Activated CD8-positive, alpha-beta memory T cell treated with anti-CD3 and anti-CD28 coated beads, Interleukin-2, amount 50 U/mL, for 1 hour (primary cell): ENCODE data around the gene NDE1.
"Not testable (repeated sequence)": the region's sequence is repeated elsewhere in the genome, so short reads cannot be mapped to it uniquely, and the experiment has no call there.

Experiments used
- DNase-seq: peaks from one replicate; pipeline ENCODE4 v3.0.0-alpha.2; 2020; ENCODE audit errors: extremely low read depth

NDE1 gene, protein sequence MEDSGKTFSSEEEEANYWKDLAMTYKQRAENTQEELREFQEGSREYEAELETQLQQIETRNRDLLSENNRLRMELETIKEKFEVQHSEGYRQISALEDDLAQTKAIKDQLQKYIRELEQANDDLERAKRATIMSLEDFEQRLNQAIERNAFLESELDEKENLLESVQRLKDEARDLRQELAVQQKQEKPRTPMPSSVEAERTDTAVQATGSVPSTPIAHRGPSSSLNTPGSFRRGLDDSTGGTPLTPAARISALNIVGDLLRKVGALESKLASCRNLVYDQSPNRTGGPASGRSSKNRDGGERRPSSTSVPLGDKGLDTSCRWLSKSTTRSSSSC

DNA sequence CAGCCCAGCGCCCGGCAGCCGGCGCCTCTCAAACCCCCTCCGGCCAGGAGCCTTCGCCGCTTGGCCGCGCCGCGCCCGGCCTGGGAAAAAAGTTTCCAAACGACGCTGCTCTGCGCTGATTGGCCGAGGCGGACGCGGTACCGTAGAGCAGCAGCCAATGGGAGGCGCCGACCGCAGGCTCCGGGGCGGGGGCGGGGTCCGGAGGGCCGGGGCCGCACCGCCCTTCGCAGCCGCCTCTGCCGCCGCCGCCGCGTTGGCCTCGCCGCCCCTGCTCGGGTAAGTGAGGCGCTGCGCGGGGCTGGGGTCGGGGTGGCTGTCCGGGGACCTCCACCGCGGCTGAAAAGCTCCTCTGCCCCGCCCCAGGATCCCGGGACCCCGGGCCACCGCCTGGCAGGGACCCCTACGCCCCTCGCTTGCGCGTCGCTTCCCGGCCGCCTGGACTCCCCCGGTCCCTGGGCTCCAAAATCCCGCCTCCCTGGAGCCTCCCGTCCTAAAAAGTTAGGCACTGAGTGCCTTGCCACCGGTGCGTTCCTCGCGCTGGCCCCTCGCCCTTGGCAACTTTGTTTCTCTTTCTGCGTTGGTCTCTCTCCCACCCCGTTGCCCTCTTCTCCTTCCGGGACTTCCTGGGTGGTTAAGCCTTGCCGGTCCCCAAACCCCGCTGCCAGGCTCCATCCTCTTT lies at the start of gene NDE1:
Gene NDE1 (plus strand): TSS at position 227 of the 679 bp plus-strand sequence. CDS start 14,534 bp downstream, outside the sequence.
- DNase-seq: peak; percentile 43

DNA sequence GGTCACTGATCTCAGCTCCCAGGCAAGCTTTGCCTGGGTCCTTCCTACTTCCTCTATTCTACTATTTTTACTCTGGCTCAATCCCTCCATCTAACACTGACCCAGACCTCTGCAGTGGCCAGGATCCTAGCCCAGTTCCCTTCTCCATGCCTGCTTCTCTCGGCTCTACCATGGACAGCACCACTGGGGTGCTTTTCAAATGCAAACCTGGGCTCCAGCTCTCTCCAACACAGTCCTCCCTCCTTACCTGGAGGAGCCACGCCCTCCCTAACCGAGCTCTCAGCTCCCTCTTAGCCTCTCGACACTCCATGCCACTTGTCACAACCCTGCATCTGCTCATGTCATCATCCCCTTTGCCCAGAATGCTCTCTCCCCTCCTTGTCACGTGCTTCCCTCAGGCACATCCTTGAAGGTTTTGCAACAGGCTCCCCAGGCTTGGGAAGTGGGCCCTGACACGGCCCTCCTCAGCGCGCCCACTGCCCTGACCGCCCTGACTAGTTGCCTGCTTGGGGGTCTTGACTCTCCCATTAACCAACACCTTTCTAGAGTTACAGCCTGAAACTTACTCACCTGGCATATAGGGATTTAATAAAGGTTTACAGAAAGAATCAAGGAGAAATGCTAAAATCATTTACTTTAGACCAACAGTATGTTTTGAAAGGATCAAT lies 48.7 kb upstream of the NDE1 start:
- DNase-seq: no peak

DNA sequence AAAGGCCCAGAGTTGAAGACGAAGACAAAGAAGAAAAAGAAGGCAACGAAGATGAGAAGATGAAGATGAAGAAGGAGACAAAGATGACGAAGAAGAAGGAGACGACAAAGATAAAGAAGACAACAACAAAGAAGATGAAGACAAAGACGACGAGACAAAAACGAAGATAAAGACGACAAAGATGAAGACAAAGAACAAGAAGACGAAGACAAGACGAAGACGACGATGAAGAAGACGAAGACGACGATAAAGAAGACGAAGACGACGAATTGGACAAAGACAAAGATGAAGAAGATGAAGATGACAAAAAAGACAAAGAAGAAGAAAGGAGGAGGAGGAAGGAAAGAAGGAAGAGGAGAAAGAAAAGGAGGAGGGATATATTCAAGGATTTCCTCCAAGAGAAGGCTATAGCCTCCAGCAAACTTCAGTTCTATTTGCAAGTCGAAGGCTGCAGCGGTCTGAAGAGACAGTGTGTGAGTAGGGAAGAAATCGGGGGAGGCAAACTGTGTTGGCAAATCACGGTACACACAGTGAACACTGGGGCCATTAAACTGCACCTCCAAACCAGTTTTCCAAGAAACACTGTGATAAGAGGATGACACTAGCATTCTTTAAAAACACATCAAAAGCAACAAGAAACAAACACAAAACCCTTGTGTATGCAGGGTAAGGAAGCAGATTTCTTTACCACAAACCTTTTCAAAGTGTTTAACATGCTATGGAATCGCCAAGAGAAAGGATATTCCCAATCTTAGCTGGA lies 47.6 kb upstream of the NDE1 start:
- DNase-seq: no peak

DNA sequence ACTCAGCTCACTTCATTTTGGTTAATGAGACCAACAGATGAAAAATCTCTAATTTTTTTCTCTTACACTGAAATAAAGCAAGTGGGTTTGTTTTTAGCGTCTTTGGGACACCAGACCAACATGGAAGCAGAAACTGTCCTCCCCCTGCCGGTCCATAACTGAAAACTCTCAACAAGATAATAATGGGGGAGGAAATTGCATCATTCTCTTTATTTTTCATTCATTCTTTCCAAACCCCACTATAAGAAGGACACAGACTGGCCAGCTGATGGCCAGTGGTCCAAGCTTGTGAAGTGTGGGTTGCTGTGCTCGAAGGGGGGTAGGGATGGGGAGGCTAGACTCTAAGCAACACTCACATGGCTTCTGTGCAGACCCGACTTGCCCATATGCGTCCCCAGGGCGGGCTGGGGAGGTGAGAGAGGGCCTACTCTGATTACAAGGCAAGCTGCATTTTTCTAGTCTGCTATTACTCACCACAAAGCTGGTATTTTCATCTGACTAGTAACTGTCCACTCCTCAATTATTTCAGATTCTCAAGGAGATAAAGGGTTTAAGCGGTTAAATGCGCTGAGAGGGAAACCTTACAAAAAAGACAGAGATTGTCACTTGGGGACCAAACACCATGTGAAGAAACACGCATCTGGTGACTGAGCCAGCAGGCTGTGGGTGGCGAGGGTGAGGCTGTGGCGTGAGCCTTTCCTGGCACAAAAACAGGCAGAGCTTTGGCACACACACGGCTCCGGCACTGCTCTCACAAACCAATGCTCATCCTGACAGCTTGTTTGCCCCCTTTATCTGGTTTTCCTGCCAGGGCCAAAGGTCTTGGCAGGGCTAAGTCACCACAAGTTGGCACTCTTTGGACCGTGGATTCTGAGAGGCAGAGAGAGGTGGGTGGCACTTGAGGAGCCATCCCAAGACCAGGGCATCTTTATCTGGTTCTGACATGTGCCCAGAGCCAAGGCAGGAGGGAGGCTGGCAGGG lies 45.3 kb upstream of the NDE1 start:
- no peak for DNase-seq

DNA sequence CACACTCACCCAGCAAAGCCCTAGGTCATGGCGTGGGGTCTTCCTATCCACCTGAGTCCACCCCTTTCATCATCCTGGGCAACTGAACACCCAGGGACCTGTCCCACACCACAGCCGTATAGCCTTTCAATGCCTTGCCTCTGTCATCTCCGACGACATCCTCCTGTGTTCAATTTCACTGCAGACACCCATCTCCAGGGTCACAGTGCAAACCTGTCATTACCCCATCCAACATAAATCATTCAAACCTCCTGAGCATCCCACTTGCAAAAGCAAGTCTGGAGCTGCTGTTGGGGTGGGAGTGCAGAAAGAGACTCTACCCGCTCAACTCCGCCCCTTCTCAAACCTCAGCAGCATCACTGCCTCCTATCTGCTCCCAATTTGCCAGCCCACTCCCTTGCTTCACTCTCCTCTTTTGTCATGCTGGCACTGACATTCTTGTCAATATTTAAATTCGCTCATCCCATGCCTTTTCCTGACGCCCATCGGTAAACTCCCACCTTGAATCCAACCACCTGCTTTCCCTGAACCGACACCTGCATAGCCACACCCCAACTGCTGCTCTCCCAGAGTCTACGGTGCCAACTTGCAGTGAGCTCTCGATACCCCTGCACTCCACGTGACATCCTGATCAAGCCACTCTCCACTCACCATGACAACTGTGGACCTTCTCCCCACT lies 44.1 kb upstream of the NDE1 start:
- no peak for DNase-seq

DNA sequence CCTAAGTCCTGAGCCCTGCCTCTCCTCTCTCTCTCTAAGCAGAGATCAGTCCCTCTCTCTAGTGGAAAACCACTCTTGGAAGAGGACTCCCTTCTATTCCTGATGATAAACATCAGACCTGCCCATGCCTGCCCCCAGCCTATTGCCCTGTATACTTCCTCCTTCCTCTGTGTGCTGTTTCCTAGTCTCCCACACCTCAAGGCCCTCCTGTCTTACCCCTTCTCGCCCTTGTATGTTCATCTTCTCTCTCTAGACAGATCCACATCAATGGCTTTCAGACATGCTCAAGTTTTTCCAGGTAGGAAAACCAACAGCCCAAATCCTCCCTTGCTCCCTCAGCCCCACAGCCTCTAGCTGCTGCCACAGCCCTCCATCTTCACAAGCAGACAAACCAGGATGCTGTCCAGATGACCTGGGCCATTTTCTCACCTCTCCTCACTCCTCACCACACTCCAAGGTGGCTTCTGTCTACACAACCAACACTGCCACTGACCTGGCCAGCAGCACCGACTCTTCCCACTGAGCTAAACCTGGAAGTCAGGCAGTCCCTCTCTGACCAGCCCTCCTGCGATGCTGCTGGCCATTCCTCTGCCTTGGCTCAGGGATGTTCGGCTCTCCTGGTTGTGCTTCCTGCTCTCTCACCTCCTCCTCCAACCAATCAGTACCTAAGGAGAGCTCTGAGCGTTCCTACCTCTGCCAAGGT lies 43.4 kb upstream of the NDE1 start:
- DNase-seq: no peak

DNA sequence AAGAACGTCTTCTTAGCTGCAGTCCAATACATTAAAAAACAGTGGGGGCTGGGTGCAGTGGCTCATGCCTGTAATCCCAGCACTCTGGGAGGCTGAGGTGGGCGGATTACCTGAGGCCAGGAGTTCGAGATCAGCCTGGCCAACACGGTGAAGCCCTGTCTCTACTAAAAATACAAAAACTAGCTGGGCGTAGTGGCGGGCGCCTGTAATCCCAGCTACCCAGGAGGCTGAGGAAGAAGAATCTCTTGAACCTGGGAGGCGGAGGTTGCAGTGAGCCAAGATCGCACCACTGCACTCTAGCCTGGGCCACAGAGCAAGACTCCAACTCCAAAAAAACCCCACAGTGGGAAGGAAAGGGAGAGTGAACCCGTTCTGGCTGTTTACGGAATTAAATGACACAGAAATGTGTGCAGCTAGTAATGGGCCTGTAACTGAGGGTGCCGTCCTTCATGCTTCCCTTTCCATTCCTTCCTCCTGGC lies 42.8 kb upstream of the NDE1 start:
- DNase-seq: not testable (repeated sequence)

DNA sequence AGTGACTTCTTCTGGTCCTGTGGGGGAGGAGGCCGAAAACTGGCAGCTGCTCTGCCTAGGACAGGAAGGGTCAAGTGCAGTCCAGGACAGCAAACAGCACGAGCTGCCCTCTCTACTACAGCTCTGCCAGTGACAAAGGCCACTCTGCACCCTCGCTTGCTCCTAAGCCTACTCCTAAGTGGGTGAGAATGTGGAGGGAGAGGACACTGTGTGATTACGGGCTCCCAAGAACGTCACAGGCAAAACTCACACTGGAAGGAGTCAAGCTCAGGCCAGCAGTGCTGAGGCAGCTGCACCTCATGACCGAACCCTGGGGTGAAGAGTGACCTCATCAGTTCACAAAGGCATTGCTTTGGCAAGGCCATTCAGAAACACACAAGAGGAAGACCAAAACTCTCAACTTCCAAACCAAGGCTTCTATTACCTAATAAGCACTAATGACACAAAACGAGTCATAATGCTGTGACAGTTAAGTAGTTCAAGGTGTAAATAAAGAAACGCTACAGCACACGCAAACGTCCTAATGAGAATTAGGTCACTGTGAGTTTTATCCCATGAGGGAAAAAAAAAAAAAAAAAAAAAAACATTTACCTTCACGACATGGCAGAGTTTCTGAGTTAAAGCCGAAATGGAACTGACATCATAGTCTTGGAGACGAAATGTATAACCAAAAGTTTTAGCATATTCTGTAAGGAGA lies 42.2 kb upstream of the NDE1 start:
- DNase-seq: no peak

DNA sequence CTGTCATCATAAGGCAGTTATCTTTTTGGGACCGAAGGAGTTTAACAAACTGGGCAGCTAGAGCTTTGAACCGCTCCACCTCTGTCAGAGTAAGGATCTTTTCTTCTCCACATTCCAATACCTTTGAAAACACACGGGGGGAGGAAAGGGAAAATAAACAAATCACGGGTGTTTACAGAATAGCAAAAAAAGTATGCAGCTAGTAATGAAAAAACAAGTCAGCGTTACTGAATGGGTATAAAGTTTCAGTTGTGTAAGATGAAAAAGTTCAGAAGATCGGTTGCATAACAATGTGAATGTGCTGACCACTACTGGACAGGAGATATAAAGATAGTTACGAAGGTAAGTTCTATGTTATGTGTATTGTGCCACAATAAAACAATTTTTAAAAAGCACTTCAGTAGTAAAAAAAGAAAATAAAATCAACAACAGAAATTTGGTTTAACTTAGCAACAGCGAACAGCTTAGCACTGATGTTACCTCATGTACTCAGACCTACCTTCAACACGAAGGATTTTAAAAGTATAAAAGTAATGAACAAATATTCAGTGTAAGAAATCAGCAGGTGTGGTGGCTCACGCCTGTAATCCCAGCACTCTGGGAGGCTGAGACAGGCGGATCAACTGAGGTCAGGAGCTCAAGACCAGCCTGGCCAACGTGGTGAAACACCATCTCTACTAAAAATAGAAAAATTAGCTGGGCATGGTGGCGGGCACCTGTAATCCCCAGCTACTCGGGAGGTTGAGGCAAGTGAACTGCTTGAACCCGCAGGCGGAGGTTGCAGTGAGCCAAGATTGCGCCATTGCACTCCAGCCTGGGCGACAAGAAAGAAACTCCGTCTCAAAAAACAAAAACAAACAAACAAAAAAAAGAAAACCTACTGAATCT lies 41.4 kb upstream of the NDE1 start:
- DNase-seq: no peak

DNA sequence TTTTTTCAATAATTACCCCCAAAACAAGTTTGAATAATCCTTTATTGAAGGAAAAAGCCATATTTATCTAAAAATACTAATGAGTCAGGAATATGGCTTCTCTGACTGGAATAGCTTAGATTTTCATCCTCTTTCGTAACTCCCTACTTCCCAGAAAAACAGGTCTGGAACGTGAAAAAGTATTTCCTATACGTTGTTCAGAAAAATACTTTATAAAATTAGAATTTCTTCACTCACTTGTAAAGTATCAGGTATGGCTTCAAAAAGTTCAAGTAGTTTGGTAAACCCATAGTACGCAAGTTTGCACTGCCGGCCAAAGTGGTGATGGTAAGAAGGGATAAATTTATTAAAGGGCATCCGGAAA lies 40.8 kb upstream of the NDE1 start:
- DNase-seq: no peak

DNA sequence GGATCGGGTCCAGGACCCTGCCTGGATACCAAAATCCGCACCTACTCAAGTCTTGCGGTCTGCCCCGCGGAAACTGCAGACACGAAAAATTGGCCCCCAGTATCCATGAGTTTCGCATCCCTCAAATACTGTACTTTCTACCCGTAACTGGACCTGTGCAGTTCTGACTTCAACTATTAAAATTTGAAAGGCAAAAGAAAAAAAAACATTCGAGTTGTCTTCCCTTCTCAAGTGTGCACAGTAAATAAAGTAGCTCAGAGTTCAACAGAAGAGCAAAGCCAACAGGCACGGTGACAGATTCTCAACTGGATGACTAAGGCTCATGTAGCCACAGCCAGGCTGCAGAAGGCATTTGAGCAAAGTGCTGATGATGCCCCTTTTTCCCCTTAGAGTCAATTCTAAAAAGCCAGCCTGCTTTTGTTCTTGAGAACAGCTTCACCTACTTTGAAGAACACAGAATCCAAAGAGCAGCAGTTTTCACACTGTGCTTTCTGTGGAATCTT lies 39.6 kb upstream of the NDE1 start:
- no peak for DNase-seq

DNA sequence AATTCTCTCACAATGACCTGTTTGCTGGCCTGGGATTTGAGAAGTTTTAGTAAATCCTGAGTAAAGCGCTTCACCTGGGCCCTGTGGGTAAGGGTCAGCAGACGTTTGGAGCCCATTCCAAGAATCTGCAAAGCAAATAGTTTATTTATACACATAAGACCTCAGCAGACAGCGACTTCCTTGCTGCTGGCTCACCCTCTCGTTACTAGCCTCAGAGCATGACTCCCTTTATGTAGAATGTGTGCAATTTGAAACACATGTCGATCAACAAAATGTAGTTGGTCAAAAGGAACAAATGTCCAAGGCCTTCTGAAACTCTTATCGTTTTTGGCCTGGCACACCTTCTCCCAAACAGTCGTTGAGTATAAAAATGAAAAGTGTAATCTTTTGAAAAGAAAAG lies 38.4 kb upstream of the NDE1 start:
- DNase-seq: no peak

DNA sequence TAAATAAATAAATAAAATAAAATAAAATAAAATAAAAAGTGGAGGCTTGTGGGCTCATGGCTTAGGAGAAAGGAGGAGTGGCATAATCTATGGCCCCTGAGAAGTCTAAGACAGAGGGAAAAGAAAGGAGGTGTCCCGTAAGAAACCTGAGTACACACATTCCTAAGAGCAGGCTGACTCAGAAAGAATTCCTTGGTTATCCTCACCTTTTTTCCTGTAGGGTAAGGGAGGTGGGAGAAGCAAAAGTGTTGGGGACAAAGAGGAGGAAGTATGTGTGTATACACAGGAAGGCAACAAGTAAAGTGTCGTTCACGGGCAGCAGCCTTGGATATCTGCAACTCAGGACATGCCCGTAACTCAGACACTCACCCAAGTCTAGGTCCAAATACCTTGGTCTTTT lies 36.4 kb upstream of the NDE1 start:
- no peak for DNase-seq

DNA sequence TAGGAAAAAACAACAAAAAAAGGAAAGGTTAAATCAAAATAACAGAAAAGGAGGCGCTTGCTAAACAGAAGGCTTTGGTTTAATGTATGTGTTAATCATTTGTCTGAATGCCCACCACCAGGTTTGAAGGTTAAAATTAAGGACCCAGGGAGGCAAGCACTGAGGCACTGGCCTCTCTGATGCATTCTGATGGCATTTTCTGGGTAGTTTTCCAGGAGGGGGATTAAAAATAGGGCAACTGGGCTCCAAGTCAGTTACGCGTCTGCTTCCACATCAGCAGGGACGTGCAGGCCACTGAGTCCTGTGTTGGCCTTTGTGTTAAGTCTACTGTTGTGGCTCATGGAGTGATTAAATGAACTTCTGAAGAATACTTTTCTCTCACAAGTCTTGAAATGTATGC lies 34.0 kb upstream of the NDE1 start:
- no peak for DNase-seq

DNA sequence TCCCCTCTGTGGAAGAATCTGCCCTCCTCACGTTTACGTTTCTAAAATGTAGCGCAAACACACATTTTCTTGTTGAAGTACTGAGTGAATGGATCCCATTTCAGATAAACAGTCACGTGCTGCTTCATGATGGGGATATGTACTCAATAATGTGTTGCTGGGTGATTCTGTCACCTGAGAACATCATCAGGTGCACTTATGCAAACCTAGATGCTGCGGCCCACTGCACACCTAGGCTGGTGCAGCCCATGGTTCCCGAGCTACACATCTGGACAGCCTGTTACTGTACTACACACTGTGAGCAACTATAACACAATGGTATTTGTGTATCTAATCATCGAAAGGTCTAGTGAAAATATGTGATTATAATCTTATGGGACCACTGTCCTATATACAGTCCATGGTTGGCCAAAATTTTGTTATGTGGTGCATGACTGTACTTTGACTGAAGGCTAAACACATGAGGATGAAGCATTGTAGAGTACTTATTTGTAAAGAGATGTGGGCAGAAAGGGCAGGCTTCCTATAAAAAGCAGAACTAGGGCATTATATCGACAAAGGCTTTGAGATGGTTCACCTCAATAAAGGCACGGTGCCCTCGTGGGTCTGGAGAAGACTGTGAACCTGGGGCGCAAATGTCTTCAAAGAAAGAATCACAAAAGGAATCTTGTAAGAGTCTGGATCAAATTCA lies 33.4 kb upstream of the NDE1 start:
- no peak for DNase-seq

DNA sequence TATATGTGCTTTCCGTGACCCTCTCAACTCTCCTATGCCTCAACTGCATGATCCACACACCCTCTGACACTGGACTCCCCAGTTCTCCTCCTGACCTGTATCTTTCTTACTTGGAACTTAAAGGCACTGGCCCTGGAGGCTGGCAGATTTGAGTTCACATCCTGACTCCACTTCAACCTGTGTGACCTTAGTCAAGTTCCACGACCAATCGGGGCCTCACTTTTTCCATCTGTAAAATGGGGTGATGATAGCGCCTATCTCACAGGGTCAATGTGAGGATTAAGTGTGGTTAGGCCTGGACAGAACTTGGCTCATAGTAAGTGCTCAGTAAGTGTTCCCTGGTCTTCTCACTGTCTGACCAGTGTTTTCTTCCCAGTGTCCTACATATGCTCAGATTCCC lies 32.1 kb upstream of the NDE1 start:
- DNase-seq: no peak

DNA sequence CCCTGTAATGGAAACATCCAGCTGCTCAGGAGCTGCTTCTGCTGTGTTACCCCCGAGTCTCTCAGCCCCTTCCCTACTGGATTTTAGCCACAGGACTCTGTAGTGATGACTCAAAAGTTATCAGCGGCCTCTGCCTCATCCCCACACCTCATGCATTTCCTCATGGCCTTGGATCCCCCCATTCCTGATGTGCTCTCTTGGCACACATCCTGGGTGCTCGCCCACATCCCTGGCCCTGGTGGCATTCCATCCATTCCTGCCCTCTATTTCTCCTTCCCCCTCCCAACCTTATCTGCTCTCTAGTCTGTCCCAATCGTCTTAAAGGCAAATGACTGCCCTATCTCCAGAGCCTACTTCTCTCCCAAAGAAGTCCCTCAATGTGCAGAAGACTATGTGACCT lies 31.7 kb upstream of the NDE1 start:
- DNase-seq: no peak
